Posterior cingulate gyrus (tissue), 11 donors: ENCODE results near the gene FASN.

Experiments
- DNase-seq, 10 donors: peaks; one replicate each; pipeline versions ENCODE4 v3.0.0 to v3.0.0-alpha.2; 2020 to 2021; ENCODE audit warnings: mixed read lengths in 3 of 10
- intact Hi-C: fragments of 100-400 bp; cut with DNase I; formaldehyde crosslinking; loops from one replicate; pipeline ENCODE4 v1.15.1; 2023

The FASN gene

DNA sequence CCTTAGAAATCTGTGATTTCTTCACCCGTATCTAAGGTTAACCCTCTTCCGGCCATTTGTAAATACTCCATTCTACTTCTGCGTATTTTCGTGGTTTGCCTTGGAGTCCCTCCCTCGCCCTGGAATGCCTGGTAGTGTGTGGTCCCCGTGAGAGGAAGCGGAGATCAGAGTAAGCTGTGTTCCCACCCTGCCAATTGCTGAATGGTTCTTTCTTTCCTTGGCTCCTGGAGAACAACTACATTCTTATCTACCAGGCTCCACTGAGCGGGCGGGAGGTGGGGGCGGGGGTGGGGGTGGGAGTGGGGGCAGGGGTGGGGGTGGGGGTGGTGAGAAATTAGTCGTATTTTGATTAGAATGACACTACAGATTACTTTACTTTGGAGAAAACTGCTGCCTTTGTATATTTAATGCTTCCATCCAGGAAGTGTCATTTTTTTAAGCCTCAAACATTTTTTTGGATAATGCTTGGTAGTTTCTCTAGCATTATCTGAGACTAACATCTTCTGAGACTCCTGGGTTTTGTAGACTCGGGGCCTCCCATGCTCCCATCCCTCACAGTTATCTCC is 20.9 kb upstream of the FASN start:
- intact Hi-C loops = no loop called here
- no peak for DNase-seq

DNA sequence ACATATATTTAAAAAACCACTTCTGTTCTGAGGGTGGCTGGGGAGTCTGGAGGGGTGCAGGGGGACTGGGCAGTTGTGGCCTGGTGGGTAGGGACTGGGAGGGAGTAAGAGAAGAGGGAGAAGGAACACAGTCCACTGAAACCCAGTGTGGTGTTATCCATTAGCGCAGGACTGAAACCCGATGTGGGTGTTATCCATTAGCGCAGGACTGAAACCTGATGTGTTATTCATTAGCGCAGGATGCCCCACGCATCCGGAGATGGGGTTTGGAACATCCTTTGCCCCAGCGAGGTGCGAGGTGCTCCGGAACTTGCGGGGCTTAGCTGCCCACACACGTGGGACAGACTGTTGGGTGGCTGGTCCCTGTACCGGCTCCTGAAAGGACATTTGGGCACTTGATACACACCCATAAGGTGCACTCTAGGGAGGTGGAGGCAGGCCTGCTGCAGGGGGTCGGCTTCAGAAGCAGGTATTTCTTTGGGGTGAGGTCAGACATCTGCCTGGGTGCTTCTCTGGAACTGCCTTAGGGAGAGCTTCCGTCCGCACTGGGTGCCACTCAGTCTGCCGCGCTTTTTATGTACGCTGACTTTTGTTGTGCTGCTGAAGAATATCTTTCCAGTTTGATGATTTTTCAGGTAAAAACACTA is 20.3 kb upstream of the FASN start:
- intact Hi-C loops = no loop called here
- no peak for DNase-seq

DNA sequence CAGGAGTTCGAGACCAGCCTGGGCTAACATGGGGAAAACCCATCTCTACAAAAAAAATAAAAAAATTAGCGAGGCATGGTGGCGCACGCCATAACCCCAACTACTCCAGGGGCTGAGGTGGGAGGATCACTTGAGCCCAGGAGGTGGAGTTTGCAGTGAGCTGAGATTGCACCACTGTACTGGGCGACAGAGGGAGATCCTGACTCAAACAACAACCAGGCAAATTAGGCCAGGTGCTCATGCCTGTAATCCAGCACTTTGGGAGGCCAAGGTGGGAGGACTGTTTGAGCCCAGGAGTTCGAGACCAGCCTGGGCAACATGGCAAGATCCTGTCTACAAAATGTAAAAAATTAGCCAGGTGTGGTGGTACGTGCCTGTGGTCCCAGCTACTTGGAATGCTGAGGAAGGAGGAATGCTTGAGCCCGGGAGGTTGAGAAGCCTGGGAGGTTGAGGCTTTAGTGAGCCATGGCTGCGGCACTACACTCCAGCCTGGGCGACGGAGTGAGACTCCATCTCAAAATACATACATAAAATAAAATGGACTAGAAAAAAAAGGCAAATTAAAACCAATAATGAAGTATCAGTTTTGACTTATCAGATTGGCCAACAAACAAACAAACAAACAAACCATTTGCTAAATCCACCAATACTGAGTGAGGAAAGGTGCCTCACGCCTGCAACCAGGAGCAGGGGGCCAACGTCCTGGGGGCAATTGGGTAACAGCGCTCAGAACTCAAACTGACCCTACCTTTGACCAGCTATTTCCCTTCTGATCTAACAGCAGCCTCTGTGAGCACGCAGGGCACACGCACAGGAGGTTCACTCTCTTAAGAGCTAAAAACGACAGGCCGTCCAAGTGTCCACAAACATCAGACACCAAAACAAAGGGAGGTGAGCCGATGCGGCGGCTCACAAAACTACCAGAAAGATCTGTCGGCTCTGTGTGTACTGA is 19.4 kb upstream of the FASN start:
- intact Hi-C loops = no loop called here
- DNase-seq = no peak

DNA sequence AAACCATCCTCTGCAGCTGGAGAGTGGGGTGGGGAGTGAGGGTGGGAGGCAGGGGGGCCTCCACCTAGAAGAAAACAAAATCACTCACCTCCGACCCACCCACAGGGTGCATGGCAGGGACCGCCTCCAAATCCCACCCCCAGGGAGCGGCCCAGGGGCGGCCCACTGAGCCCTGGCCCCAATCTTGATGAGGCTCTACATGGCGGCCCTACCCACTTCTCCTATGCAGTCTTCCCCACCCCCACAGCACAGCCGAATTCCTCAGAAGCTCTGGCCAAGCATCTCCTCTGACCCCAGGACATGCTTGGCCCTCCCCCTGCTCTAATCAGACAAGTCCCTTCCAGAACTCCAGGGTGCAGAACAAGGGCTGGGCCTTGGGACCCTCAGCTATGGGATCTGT is 18.2 kb upstream of the FASN start:
- intact Hi-C loops = no loop called here
- no peak for DNase-seq

DNA sequence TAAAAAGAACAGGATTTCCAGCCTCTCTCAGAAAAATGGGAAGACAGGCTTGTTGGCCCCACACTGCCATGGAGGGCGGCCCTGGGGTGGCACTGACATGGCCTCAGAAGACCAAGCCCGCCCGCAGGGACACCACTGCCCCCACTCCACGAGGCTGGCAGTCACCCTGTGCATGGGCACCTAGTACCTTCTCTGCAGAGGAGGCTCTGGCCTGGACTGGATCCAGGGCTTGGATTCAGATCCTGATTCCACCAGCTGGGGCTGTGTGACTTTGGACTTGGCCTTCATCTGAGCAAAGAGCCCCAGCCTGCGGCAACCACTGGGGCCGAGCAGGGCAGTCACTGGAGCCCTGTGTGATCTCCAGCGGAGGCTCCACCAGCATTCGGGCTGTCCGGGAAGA is 16.8 kb upstream of the FASN start:
- intact Hi-C loops = no loop called here
- no peak for DNase-seq

DNA sequence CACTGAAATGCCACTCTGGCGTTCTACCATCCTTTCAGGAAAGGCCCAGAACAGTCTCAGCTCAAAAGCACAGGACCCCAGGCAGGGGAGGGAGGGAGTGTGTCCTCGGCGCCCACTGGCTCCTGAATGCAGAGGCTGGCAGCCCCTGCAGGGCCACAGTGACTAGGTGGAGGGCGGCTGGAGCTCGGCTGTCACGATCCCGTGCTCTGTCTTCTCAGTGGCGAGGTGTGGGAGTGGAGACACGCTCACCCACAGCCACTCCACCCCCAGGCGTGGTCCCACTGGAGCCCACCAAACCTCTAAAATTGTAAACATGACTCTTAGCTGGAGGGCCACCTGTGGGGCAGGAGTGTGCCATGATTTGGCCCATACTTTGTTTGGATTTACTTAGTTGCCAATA is 16.4 kb upstream of the FASN start:
- intact Hi-C loops = no loop called here
- peak in 1 of 10 donors; percentile 39 for DNase-seq

DNA sequence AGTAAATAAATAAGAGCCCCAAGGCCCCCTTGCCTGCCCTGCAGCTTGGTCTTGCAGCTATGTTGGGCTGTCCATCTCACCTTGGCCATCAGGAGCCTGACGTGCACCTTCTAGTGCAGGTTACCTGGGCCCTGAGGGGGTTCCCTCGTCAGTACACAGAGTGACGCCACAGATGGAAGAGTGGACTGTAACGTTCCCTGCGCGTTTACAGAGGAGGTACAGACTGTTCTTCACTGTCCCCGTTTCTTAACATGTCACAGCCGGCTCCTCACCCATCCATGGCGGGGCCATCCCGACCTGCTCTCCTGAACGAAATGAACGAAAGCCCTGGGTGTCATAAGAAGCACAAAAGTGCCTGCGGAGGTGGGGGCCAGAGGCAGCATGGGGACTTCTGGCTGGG is 15.9 kb upstream of the FASN start:
- intact Hi-C loops = no loop called here
- DNase-seq = no peak

DNA sequence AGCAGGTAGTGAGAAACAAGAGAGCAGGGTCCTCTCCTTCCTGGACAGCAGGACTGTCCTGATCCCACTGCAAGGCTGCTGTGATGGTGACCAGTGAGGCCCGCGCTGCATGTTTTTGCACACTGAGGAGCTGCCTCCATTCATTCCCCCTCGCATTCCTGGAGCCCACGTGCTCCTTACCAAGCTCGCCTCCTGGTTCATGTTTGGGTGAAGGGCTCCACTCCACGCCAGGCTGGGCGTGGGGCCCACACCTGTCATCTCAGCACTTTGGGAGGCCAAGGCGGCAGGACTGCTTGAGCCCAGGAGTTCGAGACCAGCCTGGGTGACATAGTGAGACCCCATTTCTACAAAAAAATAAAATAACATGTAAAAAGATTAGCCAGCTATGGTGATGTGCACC is 15.4 kb upstream of the FASN start:
- intact Hi-C loops = no loop called here
- peak in 1 of 10 donors; percentile 47 for DNase-seq

DNA sequence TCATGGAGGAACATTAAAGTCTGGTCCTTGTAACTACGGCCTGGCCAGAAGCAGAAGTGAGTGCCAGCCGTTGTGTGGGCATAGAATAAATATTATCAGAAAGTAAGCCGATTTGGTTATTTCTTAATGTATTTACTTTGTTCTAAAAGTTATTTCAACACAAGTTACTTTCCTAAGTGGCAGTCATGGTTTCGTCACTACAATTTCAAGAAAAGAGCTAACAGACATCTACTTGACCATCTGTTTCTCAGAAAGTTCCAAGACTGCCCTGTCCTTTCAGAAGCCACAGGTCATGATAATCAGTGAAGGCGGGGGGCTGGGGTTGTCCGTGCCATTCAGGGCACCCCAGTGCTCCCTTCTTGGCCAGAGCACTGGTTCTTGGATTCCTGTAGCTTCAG is 14.9 kb upstream of the FASN start:
- no peak for DNase-seq
- intact Hi-C loops = no loop called here

DNA sequence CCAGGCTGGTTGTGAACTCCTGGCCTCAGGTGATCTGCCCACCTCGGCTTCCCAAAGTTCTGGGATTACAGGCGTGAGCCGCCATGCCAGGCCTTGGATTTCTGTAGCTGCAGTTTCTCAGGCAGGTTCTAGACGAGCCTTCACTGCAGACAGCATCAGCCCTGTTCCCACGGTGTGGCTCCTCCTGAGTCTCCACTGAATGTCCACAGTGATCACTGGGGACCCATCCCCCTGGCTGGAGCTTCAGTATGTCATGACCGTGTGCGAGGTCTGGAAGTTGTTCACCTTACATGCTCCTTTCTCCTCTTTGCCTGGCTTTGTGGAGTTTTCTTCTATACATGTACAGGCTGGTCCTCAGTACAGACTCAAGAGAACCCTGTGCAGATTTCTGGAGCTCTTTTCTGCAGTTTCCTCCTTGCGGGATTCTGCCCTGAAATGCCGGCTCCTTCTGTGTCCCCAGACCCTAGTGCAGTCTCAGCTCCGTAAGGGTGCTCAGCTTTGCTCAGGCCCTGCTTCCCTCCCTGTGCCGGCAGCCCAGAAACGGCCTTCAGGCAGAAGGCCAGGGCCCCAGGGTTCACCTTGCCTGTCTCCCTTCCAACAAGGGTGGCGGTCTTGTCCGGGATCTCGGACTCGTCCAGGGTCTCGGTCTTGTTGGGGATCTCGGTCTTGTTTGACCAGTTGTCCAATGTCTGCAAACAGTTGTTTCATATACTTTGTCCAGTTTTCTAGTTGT is 14.3 kb upstream of the FASN start:
- no peak for DNase-seq
- intact Hi-C loops = no loop called here

DNA sequence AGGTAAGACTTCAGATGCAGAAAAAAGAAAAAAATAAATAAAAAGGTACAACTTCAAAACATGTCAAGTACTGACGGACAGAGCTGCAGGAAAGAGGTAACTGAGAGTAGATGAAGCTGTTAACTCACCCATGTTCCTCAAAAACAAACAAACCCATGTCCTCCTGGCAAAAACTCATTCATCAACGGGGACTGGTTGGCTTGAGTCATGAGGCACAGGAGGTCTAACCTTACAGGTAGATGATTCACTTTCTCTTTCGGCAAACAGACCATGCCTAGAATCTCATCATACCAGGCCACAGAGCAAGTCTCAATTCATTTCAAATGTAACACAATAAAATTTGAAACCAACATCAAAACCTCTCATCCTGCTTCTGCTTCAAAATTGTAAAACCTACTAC is 12.3 kb upstream of the FASN start:
- intact Hi-C loops = no loop called here
- no peak for DNase-seq

DNA sequence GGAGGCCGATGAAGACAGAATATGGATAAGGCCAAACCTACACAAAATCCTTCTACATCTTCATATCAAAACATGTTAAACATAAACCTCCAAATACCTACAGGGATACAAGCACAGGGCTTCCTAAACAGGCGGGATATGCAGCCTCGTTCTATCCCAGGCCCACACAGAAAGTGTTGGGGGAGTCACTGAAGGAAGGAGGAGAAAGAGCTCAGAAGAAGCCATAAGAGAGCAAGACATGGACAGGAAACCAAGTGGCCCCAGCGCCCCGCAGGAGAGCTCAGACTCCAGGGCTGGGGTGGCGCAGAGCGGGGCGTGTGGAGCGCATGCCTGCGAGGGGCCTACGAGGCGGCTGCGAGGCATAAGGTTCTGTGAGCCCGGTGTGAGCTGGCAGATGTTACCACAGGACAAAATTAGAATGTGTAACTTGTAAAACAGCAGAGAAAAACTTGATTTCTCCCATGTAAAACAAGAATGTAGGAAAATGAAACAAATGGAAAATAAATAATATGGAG is 11.0 kb upstream of the FASN start:
- intact Hi-C loops = no loop called here
- DNase-seq = no peak

DNA sequence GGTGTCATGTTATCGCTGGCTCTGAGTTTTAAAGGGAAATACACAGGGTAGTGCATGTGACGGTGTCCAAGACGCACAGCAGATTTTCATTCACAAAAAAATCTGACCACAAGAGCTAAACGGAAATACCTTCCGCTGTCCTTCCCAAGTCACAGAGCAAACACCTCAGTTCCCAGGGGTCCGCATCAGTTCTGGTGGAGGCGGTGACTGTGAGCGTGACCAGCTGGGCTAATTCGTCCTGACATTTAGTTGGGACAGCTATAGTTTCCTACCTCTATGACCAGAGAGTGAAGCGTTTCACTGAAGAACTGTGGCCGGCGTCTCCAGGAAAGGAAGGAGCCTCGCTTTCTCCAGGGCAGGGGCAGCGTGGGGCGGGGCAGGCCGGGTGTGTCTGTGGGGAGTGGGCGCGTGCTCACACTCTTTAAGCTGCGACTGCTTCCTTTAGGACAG is 10.5 kb upstream of the FASN start:
- intact Hi-C loops = no loop called here
- DNase-seq = no peak

DNA sequence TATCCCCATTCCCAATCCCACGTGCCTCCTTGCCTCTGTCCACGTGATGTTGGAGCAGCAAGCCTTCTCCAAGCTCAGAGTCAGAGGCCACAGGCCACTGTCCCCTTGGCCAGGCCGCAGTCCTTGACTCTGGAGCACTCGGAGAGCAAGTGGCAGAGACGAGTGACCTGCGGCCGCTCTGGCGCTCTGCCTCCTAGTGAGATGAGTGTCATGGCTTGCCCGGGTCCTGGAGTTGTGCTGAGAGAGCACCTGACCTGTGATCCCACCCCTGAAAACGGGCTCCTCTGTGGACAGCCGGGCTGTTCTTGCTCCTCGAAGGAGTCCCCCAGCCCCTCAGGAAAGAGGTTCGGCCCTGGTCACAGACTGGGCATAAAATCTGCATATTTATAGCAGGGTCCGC is 10.0 kb upstream of the FASN start:
- peak in 1 of 10 donors; percentile 65 for DNase-seq
- intact Hi-C loops = no loop called here

DNA sequence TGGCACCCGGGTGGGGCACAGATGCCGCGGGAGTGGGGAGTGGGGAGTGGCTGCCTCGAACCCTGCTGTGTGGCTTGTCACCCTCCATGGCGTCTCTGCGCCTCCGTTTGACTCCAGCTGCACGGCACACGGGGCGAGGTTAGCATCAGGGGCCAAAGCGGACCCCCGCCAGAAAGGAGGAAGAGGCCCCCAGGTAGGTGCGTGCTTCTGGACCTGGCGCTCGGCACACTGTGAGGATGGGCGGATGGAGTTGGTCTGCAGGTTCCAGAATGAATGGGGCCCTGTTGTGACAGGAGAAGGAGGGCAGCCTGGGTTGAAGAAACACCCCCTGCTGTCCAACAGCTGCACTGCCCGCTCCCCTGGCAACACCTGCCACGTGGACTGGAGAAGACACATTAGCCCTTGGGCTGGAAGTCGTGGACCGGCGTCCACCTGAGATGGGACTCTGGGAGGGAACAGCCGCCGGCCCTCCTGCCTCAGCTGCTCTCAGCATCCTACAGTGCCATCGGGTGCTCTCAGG is 9.4 kb upstream of the FASN start:
- intact Hi-C loops = no loop called here
- peak in 2 of 10 donors; percentile 72 to 76 for DNase-seq

DNA sequence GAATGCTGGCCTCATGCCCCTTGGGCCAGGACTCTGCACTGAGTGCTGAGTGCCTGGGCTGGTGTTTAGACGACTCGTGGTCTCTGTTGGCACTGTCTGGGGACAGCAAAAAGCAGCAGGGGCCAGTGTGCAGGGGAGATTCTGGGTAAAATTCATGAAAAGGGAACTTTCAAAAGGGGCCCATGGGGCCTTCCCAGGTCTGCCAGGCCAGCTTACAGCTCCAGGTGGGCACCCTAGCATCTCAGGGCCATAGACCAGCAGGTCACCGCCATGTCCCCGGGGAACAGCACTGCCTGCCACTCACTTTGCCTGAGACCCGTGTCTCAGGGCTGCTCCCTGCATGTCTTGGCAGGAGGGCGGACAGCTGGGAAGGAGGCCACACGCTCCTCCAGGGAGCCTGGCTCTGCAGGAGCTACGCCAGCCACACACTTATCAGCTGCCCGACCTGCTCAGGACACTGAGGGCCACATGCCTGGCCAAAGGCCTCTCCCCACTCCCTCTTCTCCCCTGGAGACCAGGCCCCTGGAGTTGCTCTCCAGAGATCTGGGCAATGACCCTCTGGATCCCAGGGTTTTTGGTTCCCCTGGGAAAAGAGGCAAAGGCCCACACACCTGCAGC is 8.8 kb upstream of the FASN start:
- peak in 1 of 10 donors; percentile 73 for DNase-seq
- intact Hi-C loops = no loop called here

DNA sequence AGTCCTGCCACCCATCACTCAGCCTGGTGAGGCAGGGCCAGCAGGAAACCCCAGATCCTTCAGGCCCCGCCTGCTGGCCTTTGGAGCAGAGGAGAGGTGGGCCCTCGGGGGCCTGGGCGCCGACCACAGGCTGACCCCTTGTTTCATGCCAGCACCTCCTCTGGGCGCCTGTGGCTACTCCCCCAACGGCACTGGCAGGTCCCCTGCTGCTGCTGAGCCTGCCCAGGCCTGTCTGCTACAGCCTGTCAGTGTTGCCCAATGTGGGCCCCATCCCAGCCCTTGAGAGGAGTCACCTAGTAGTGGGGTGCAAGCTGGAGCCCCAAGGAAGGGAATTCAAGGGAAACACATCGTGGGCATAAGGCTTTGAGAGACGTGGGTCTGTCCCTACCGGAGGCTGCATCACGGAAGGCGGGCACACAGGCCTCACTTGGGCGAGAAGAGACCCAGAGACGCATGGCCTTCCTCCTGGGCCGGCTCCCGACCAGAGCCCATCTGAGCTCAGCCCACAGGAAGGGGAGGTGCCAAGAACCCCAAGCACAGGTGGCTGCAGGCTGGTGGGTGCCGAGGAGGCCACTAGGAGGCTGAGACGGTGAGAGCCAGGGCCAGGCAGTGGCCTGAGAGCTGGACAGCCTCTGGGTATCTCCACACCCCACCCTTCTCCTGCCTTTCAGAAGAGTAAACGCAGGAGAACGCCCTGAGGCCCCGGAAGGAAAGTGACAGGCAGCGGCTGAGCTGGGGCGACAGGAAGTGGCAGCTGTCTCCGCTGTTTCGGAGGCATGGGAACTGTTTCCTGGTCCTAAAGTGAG is 8.0 kb upstream of the FASN start:
- DNase-seq = peak in 2 of 10 donors; percentile 73 to 79
- intact Hi-C loops = no loop called here

DNA sequence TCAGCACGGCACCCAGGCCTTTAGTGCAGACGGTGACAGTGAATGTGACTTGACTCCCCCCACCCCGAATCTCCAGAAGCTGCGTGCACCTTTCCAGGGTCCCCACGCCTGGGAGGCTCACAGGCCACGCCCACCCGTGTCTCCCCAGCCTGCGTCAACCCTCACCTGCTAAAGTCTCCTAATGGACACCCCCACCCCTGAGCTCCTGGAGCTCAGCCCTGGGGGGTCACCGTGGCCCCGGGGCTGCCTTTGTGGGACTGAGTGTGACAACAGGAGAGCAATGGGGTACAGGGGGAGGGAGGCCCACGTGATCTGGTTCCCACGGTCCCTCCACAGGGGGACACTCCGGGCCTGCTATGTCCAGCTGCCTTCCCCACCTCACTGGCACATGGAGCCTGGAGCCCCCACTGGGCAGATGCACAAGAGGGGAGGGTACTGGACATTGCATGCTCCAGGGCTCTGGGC is 7.4 kb upstream of the FASN start:
- peak in 1 of 10 donors; percentile 61 for DNase-seq
- intact Hi-C loops = no loop called here

DNA sequence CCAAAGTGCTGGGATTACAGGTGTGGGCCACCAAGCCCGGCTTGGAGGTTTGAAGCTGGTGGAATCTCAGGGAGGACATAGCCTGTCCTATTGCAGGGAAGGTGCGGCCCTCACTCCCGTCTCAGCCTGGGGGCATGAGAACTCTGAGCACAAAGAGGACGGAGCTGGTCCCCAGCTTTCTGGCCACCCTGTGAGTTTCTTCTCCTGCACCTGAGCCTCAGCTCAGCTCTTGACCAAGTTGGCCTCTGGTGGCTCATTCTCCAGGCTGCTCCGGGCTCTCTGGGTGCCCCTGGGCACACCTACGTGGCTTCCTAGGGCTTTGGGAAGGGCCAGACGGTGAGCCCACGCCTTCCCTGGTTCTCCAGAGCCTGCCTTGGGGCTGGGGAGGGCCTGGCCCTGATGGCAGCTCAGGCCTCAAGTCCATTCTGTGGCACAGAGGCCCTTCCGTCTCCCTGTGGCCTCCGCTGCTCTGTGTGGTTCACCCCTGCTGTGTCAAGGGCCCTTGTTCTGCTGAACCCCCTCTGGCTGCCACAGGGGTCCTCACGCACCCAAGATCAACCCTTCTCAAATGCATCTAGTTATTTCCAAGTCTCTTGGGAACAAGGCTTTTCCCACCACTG is 6.9 kb upstream of the FASN start:
- intact Hi-C loops = no loop called here
- DNase-seq = peak in 1 of 10 donors; percentile 52
